Measurements from ENCODE around the gene MAD1L1. TPM values are rescaled to one million over a fixed set of nuclear protein-coding genes. Genes with fewer than 3 reads are reported as not detected.

The MAD1L1 gene
- total and polyA plus RNA-seq, 2 donors (not counting 3 experiments of a cell fraction or from before 2014, with no cell fraction given) = 34.1 to 42.3 TPM

GRCh38 chr7:2000746-2001321, 231.9 kb downstream of the MAD1L1 start:
- Histone ChIP-seq H3K9ac (replicated peaks; ENCODE audit: extremely low read depth, insufficient read depth, low read length) (no peak overlapping the region), H3K36me3 (ENCODE audit: control insufficient read depth in 2 of 2, extremely low read depth in 1 of 2, insufficient read depth in 2 of 2, low read length in 2 of 2) (no peaks in the 10 kb centered on the region)

GRCh38 chr7:2000153-2000687, 232.5 kb downstream of the MAD1L1 start:
- no peaks in the 10 kb centered on the region for H3K9me3 ChIP-seq (replicated peaks; ENCODE audit: control insufficient read depth, insufficient read depth, low read length)
- TF ChIP-seq FOS (IDR thresholded peaks at IDR 0.05; ENCODE audit: borderline replicate concordance, insufficient read depth, low read length) = no peak
- TF ChIP-seq, protein P1, sequence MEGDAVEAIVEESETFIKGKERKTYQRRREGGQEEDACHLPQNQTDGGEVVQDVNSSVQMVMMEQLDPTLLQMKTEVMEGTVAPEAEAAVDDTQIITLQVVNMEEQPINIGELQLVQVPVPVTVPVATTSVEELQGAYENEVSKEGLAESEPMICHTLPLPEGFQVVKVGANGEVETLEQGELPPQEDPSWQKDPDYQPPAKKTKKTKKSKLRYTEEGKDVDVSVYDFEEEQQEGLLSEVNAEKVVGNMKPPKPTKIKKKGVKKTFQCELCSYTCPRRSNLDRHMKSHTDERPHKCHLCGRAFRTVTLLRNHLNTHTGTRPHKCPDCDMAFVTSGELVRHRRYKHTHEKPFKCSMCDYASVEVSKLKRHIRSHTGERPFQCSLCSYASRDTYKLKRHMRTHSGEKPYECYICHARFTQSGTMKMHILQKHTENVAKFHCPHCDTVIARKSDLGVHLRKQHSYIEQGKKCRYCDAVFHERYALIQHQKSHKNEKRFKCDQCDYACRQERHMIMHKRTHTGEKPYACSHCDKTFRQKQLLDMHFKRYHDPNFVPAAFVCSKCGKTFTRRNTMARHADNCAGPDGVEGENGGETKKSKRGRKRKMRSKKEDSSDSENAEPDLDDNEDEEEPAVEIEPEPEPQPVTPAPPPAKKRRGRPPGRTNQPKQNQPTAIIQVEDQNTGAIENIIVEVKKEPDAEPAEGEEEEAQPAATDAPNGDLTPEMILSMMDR (IDR thresholded peaks at IDR 0.05; ENCODE audit: extremely low read depth in 1 of 2, insufficient read depth in 1 of 2, low read depth in 1 of 2, low read length in 2 of 2) = no peak
- TF ChIP-seq GATA2 (IDR thresholded peaks at IDR 0.05; ENCODE audit: insufficient read depth, insufficient read length, low read depth, low read length) = no peak
- TF ChIP-seq MAX (IDR thresholded peaks at IDR 0.05; ENCODE audit: insufficient read depth, insufficient read length) = no peak
- no peak for TF ChIP-seq EZH2 (IDR thresholded peaks at IDR 0.05; ENCODE audit: borderline replicate concordance, low read depth, low read length, severe bottlenecking)
- TF ChIP-seq JUN (IDR thresholded peaks at IDR 0.05; ENCODE audit: borderline replicate concordance, insufficient read depth, insufficient read length, low read depth) = no peak
- TF ChIP-seq POLR2A (IDR thresholded peaks at IDR 0.05; ENCODE audit: low read depth, low read length) = no peak
- CTCF ChIA-PET = no interaction called here
- H3K9me1 ChIP-seq (replicated peaks; ENCODE audit: control insufficient read depth, extremely low read depth, insufficient read depth, low read length) = no peaks in the 10 kb centered on the region
- H3K4me3 ChIP-seq (replicated peaks in 1 of 3; ENCODE audit: insufficient read depth in 1 of 3, low read depth in 1 of 3, low read length in 3 of 3) = no peak overlapping the region
- no peaks in the 10 kb centered on the region for H3K79me2 ChIP-seq (ENCODE audit: control insufficient read depth, insufficient read depth, low read length)
- POLR2A ChIA-PET = no interaction called here
- FAIRE-seq = no peak
- no peaks in the 10 kb centered on the region for H3K27me3 ChIP-seq (ENCODE audit: control insufficient read depth in 2 of 2, insufficient read depth in 2 of 2, low read length in 2 of 2)
- H3K27ac ChIP-seq (ENCODE audit: insufficient read depth, low read depth, low read length) = no peak overlapping the region
- H3K4me2 ChIP-seq (ENCODE audit: insufficient read depth, low read length) = no peak overlapping the region
- DNase-seq (ENCODE audit: low read depth, low spot score) = no peak
- H3K36me3 ChIP-seq (ENCODE audit: control insufficient read depth in 2 of 2, extremely low read depth in 1 of 2, insufficient read depth in 2 of 2, low read length in 2 of 2) = no peaks in the 10 kb centered on the region
- no peaks in the 10 kb centered on the region for H3K4me1 ChIP-seq (ENCODE audit: control insufficient read depth, extremely low read depth, insufficient read depth, low read length)
- no peak overlapping the region for H2AFZ ChIP-seq (ENCODE audit: low read depth, low read length)
- BruUV-seq (replicated peaks) = no TSS peak
- intact Hi-C loops (cut with micrococcal nuclease) (no loop called here), dilution Hi-C loops (cut with MboI; ENCODE audit: extremely low pct_ligation_motif_present, low sequenced_read_pairs) (no loop called here)
- no peak overlapping the region for H3K9ac ChIP-seq (replicated peaks; ENCODE audit: extremely low read depth, insufficient read depth, low read length)
- no peaks in the 10 kb centered on the region for H4K20me1 ChIP-seq (replicated peaks; ENCODE audit: control insufficient read depth, extremely low read depth, insufficient read depth, low read length)

More at GRCh38 chr7:2000746-2001321, 231.9 kb downstream of the MAD1L1 start:
- no peak for DNase-seq (ENCODE audit: low read depth, low spot score)
- H3K4me2 ChIP-seq (ENCODE audit: insufficient read depth, low read length) = no peak overlapping the region
- H3K4me1 ChIP-seq (ENCODE audit: control insufficient read depth, extremely low read depth, insufficient read depth, low read length) = no peaks in the 10 kb centered on the region
- H2AFZ ChIP-seq (ENCODE audit: low read depth, low read length) = no peak overlapping the region
- BruUV-seq (replicated peaks) = no TSS peak
- H3K27me3 ChIP-seq (ENCODE audit: control insufficient read depth in 2 of 2, insufficient read depth in 2 of 2, low read length in 2 of 2) = no peaks in the 10 kb centered on the region
- H4K20me1 ChIP-seq (replicated peaks; ENCODE audit: control insufficient read depth, extremely low read depth, insufficient read depth, low read length) = no peaks in the 10 kb centered on the region
- TF ChIP-seq POLR2AphosphoS5 (IDR thresholded peaks at IDR 0.05; ENCODE audit: insufficient read depth, low read depth, low read length) = no peak
- no peak for TF ChIP-seq FOS (IDR thresholded peaks at IDR 0.05; ENCODE audit: borderline replicate concordance, insufficient read depth, low read length)
- no peak for TF ChIP-seq MAX (IDR thresholded peaks at IDR 0.05; ENCODE audit: insufficient read depth, insufficient read length)
- no peak for TF ChIP-seq JUN (IDR thresholded peaks at IDR 0.05; ENCODE audit: borderline replicate concordance, insufficient read depth, insufficient read length, low read depth)
- TF ChIP-seq POLR2A (IDR thresholded peaks at IDR 0.05; ENCODE audit: low read depth, low read length) = no peak
- TF ChIP-seq EZH2 (IDR thresholded peaks at IDR 0.05; ENCODE audit: borderline replicate concordance, low read depth, low read length, severe bottlenecking) = no peak
- no peak overlapping the region for H3K4me3 ChIP-seq (replicated peaks in 1 of 3; ENCODE audit: insufficient read depth in 1 of 3, low read depth in 1 of 3, low read length in 3 of 3)
- CTCF ChIA-PET = no interaction called here
- no peaks in the 10 kb centered on the region for H3K79me2 ChIP-seq (ENCODE audit: control insufficient read depth, insufficient read depth, low read length)
- intact Hi-C loops (cut with micrococcal nuclease) = no loop called here
- H3K9me1 ChIP-seq (replicated peaks; ENCODE audit: control insufficient read depth, extremely low read depth, insufficient read depth, low read length) = no peaks in the 10 kb centered on the region
- dilution Hi-C loops (cut with MboI; ENCODE audit: extremely low pct_ligation_motif_present, low sequenced_read_pairs) = no loop called here
- FAIRE-seq = no peak
- POLR2A ChIA-PET = no interaction called here
- H3K27ac ChIP-seq (ENCODE audit: insufficient read depth, low read depth, low read length) = no peak overlapping the region
- no peaks in the 10 kb centered on the region for H3K9me3 ChIP-seq (replicated peaks; ENCODE audit: control insufficient read depth, insufficient read depth, low read length)
